ENCODE data around the gene CIAO2A.
"Not testable (repeated sequence)": the region's sequence is repeated elsewhere in the genome, so short reads cannot be mapped to it uniquely, and the experiment has no call there.

CIAO2A gene

DNA sequence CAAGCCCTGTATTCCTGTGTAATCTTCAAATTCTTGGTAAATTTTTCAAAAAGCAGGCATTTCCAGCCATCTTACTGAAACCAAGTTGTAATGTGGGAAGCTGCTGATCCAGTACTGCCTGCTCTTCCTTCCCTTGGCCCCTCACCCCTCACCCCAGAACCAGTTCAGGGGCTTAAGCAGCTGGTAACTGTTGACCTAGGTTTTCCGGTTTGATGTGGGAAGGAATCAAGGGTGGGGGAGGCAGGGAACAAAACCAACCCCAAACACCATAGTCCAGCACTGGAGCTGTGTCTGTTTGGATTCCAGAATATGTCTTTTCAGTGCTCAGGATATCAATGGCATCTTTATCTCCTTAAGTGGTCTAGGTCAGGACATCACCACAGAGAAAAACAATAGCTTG, 28.8 kb upstream of the CIAO2A start:
- H3K36me3 Mint-ChIP-seq: peaks cover 49% of the 10 kb centered on the region
- H3K27ac Mint-ChIP-seq: no peak overlapping the region
- no peak for ATAC-seq
- H3K4me3 Mint-ChIP-seq: no peak overlapping the region
- no peaks in the 10 kb centered on the region for H3K9me3 Mint-ChIP-seq
- no peaks in the 10 kb centered on the region for H3K27me3 Mint-ChIP-seq
- no peaks in the 10 kb centered on the region for H3K4me1 Mint-ChIP-seq

DNA sequence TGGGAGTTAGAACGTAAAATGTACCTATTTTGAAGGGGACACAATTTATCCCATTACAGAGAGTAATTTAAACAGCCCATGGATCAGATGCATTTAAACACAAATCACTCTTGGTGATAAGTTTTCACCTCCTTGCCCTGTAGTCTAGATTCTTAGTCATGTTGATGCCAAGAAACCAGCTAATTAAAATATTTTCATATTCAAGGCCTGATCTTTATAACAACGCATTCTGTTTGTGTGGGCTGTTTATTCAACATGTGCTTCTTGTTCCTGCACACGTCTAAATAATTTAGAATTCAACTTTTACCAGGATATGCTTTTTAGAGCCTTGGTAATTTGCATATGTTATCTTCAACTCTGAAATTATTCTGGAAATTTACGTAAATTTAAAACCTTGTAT, 28.0 kb upstream of the CIAO2A start:
- Mint-ChIP-seq H3K27ac (no peak overlapping the region), H3K4me3 (no peak overlapping the region), H3K4me1 (no peaks in the 10 kb centered on the region), H3K36me3 (peaks cover 52% of the 10 kb centered on the region), H3K9me3 (no peaks in the 10 kb centered on the region), H3K27me3 (no peaks in the 10 kb centered on the region)
- ATAC-seq: no peak

- H3K27me3 Mint-ChIP-seq, H3K4me1 Mint-ChIP-seq, H3K27ac Mint-ChIP-seq, ATAC-seq, H3K9me3 Mint-ChIP-seq, H3K4me3 Mint-ChIP-seq: not testable (repeated sequence)
- H3K36me3 Mint-ChIP-seq: peaks cover 47% of the 10 kb centered on the region
Observed at GRCh38 chr15:64120322-64120721, 26.7 kb upstream of the CIAO2A start.

- Mint-ChIP-seq H3K27ac (no peak overlapping the region), H3K4me1 (peaks cover 9% of the 10 kb centered on the region), H3K4me3 (no peak overlapping the region), H3K9me3 (no peaks in the 10 kb centered on the region), H3K36me3 (peaks cover 52% of the 10 kb centered on the region), H3K27me3 (no peaks in the 10 kb centered on the region)
- no peak for ATAC-seq
Observed at GRCh38 chr15:64117759-64118487, 24.3 kb upstream of the CIAO2A start.

DNA sequence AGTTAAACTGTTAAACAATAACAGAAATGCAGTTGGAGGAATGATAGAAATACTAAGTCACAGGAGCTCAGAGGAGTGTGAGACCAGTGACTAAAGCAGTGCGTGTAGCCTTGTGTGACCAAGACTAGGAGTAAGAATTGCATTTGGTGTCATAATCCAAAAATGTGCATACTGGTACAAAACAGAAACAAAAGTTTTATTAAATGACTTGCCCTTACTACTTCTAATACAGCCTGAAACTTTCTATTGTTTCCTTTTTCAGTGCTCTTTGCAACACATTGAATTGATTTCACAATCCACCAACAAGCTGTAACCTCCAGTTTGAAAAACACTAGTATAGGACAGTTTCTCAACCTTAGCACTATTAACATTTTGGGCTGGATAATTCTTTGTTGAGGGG, 19.3 kb upstream of the CIAO2A start:
- no peak for ATAC-seq
- Mint-ChIP-seq H3K36me3 (peaks cover 36% of the 10 kb centered on the region), H3K4me3 (no peak overlapping the region), H3K4me1 (peaks cover 50% of the 10 kb centered on the region), H3K27me3 (no peaks in the 10 kb centered on the region), H3K9me3 (no peaks in the 10 kb centered on the region), H3K27ac (no peak overlapping the region)

- peaks cover 32% of the 10 kb centered on the region for H3K36me3 Mint-ChIP-seq
- no peaks in the 10 kb centered on the region for H3K27me3 Mint-ChIP-seq
- no peaks in the 10 kb centered on the region for H3K9me3 Mint-ChIP-seq
- H3K4me3 Mint-ChIP-seq: no peak overlapping the region
- no peak for ATAC-seq
- peaks cover 51% of the 10 kb centered on the region for H3K4me1 Mint-ChIP-seq
- H3K27ac Mint-ChIP-seq: peak overlapping the region; percentile 23
Observed at GRCh38 chr15:64112073-64112772, 18.6 kb upstream of the CIAO2A start.

- H3K4me3 Mint-ChIP-seq: no peak overlapping the region
Observed at GRCh38 chr15:64111679-64112050, 18.0 kb upstream of the CIAO2A start.

GRCh38 chr15:64110950-64111678, 17.5 kb upstream of the CIAO2A start:
- ATAC-seq: peak; percentile 64
- Mint-ChIP-seq H3K4me1 (peaks cover 61% of the 10 kb centered on the region), H3K27me3 (no peaks in the 10 kb centered on the region), H3K4me3 (no peak overlapping the region), H3K36me3 (peaks cover 28% of the 10 kb centered on the region), H3K9me3 (no peaks in the 10 kb centered on the region), H3K27ac (peak overlapping the region; percentile 23)

More at GRCh38 chr15:64111679-64112050, 18.0 kb upstream of the CIAO2A start:
- no peaks in the 10 kb centered on the region for H3K9me3 Mint-ChIP-seq
- H3K27ac Mint-ChIP-seq: peak overlapping the region; percentile 23
- H3K27me3 Mint-ChIP-seq: no peaks in the 10 kb centered on the region
- H3K4me1 Mint-ChIP-seq: peaks cover 56% of the 10 kb centered on the region
- H3K36me3 Mint-ChIP-seq: peaks cover 28% of the 10 kb centered on the region
- no peak for ATAC-seq

- Mint-ChIP-seq H3K4me1 (peaks cover 61% of the 10 kb centered on the region), H3K36me3 (peaks cover 28% of the 10 kb centered on the region), H3K27ac (peak overlapping the region; percentile 23)
- not testable (repeated sequence) for ATAC-seq, H3K9me3 Mint-ChIP-seq, H3K4me3 Mint-ChIP-seq, H3K27me3 Mint-ChIP-seq
Observed at GRCh38 chr15:64110108-64110701, 16.6 kb upstream of the CIAO2A start.

GRCh38 chr15:64107337-64107736, 13.7 kb upstream of the CIAO2A start:
- Mint-ChIP-seq H3K4me1 (peaks cover 54% of the 10 kb centered on the region), H3K9me3 (peaks cover 2% of the 10 kb centered on the region), H3K27me3 (no peaks in the 10 kb centered on the region), H3K4me3 (no peak overlapping the region), H3K36me3 (peaks cover 11% of the 10 kb centered on the region), H3K27ac (peak overlapping the region; percentile 12)
- no peak for ATAC-seq

GRCh38 chr15:64105113-64105704, 11.6 kb upstream of the CIAO2A start:
- no peak overlapping the region for H3K27ac Mint-ChIP-seq
- peaks cover 9% of the 10 kb centered on the region for H3K36me3 Mint-ChIP-seq
- peaks cover 2% of the 10 kb centered on the region for H3K9me3 Mint-ChIP-seq
- H3K27me3 Mint-ChIP-seq: no peaks in the 10 kb centered on the region
- no peak for ATAC-seq
- H3K4me1 Mint-ChIP-seq: peaks cover 46% of the 10 kb centered on the region
- H3K4me3 Mint-ChIP-seq: no peak overlapping the region

GRCh38 chr15:64102497-64102896, 8.9 kb upstream of the CIAO2A start:
- ATAC-seq: no peak
- Mint-ChIP-seq H3K36me3 (peaks cover 9% of the 10 kb centered on the region), H3K9me3 (peaks cover 2% of the 10 kb centered on the region), H3K4me1 (peaks cover 49% of the 10 kb centered on the region), H3K4me3 (no peak overlapping the region), H3K27ac (no peak overlapping the region), H3K27me3 (no peaks in the 10 kb centered on the region)

GRCh38 chr15:64100958-64101357, 7.3 kb upstream of the CIAO2A start:
- Mint-ChIP-seq H3K9me3 (peaks cover 2% of the 10 kb centered on the region), H3K27ac (no peak overlapping the region), H3K27me3 (no peaks in the 10 kb centered on the region), H3K4me1 (peaks cover 51% of the 10 kb centered on the region), H3K36me3 (peaks cover 9% of the 10 kb centered on the region), H3K4me3 (no peak overlapping the region)
- ATAC-seq: peak; percentile 64

GRCh38 chr15:64099379-64099778, 5.7 kb upstream of the CIAO2A start:
- H3K36me3 Mint-ChIP-seq: peaks cover 9% of the 10 kb centered on the region
- H3K4me1 Mint-ChIP-seq: peaks cover 61% of the 10 kb centered on the region
- ATAC-seq: no peak
- no peaks in the 10 kb centered on the region for H3K27me3 Mint-ChIP-seq
- H3K27ac Mint-ChIP-seq: peak overlapping the region; percentile 37
- H3K4me3 Mint-ChIP-seq: no peak overlapping the region
- H3K9me3 Mint-ChIP-seq: peaks cover 2% of the 10 kb centered on the region

Data from stimulated activated memory B cell treated with anti-CD40 and anti-IgM and Interleukin-4, amounts not matched to agents 10 μg/mL and 1 μg/mL and 100 μg/mL, for 72 hours (primary cell).